ENCODE data around the gene LRRC4B. TPM values are rescaled to one million over a fixed set of nuclear protein-coding genes. Genes with fewer than 3 reads are reported as not detected.

LRRC4B gene
- total and polyA plus RNA-seq, 2 of the 8 experiments (the other 6 are each of a cell fraction or from before 2014, with no cell fraction given) = 13.4 to 21.2 TPM

DNA sequence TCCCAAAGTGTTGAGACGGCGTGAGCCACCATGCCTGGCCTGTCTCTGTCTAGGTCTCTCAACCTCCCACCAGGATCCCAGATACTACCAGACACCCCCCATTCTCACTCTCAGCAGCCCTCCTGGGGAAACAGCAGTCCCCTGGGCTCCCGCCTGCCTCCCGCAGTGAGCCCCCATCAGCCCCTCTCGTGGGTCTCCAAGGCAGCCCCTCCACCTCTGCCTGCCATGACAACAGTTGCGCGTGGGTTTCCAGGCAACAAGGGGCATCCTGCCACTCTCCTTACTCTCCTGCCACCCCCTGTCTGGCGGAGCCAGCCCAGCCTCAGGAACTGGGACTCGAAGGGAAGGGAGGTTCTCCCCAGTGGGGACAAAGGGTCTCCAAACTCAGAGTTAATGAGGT is 5.2 kb downstream of the LRRC4B start:
- Histone ChIP-seq H2BK20ac (ENCODE audit: low read length) (no peak overlapping the region), H3K14ac (ENCODE audit: insufficient read length) (no peak overlapping the region), H2BK12ac (ENCODE audit: low read depth, low read length) (0 out of 2 replicates have a peak overlapping the region, but pooled peaks have one; percentile 84), H3K27ac (ENCODE audit: low read depth, low read length) (no peak overlapping the region), H4K8ac (ENCODE audit: extremely low read depth, insufficient read depth, low read length) (no peak overlapping the region), H2AK5ac (ENCODE audit: low read depth, low read length) (no peak overlapping the region), H3K4ac (replicated peaks; ENCODE audit: insufficient read length, low read depth, low read length) (no peak overlapping the region), H3K79me1 (ENCODE audit: low read depth, low read length) (peaks cover 6% of the 10 kb centered on the region; the same call in 1 of the 2 replicates), H3K18ac (ENCODE audit: extremely low read depth, low read length) (no peak overlapping the region), H3K9ac (replicated peaks in 1 of 4; ENCODE audit: extremely low read depth in 1 of 4, low read depth in 3 of 4, low read length in 3 of 4) (no peak overlapping the region), H3K9me3 (ENCODE audit: insufficient read depth in 2 of 2, low read depth in 1 of 2, low read length in 1 of 2) (no peaks in the 10 kb centered on the region), H3K27me3 (replicated peaks in 1 of 4; ENCODE audit: control insufficient read depth in 3 of 4, extremely low read depth in 1 of 4, insufficient read depth in 3 of 4, low read length in 3 of 4) (peaks cover 5 to 38% (median 36%) of the 10 kb centered on the region in 4 experiments), H3K56ac (replicated peaks; ENCODE audit: insufficient read length, low read depth, low read length) (no peak overlapping the region), H3K23me2 (ENCODE audit: low read depth, low read length) (peaks cover 13% of the 10 kb centered on the region; the same call in 1 of the 2 replicates), H4K91ac (replicated peaks; ENCODE audit: insufficient read length, low read length) (no peak overlapping the region), H4K20me1 (replicated peaks in 1 of 2; ENCODE audit: control insufficient read depth in 1 of 2, insufficient read depth in 2 of 2, low read length in 2 of 2) (peaks cover 6 to 25% of the 10 kb centered on the region in 2 experiments), H2AFZ (ENCODE audit: low read length) (no peak overlapping the region), H3K4me3 (ENCODE audit: extremely low read depth in 1 of 4, insufficient read depth in 2 of 4, low read depth in 3 of 4, low read length in 4 of 4) (no peak overlapping the region), H3K4me1 (replicated peaks in 1 of 4; ENCODE audit: control insufficient read depth in 3 of 4, insufficient read depth in 4 of 4, low read length in 3 of 4) (peaks cover 0 to 33% (median 16%) of the 10 kb centered on the region in 4 experiments; a peak in 6 of 7 replicates), H2BK120ac (replicated peaks; ENCODE audit: low read depth, low read length) (no peak overlapping the region), H3K79me2 (ENCODE audit: control insufficient read depth in 1 of 2, insufficient read depth in 2 of 2, low read length in 2 of 2) (no peaks in the 10 kb centered on the region), H4K5ac (ENCODE audit: insufficient read length, low read depth, low read length) (no peak overlapping the region), H2BK5ac (ENCODE audit: low read depth, low read length) (no peak overlapping the region), H3K36me3 (ENCODE audit: control insufficient read depth in 2 of 4, insufficient read depth in 4 of 4, low read length in 3 of 4) (no peaks in the 10 kb centered on the region), H2BK15ac (ENCODE audit: low read length) (no peak overlapping the region), H3K23ac (ENCODE audit: insufficient read length) (no peak overlapping the region), H3K4me2 (ENCODE audit: insufficient read depth in 1 of 2, low read depth in 2 of 2, low read length in 2 of 2) (no peak overlapping the region)
- no peak for FAIRE-seq
- 83% methylated on average over 9 of the region's 9 CpGs; no CpG with 5 or more reads in 1 of the 2 experiments for WGBS, 2 experiments (ENCODE audit: extremely low coverage in 1 of 2, insufficient coverage in 1 of 2, insufficient read length in 1 of 2, insufficient replicate concordance in 2 of 2, low coverage in 1 of 2, low lambda C conversion rate in 2 of 2, missing lambda C conversion rate in 1 of 2)
- CTCF ChIA-PET (ENCODE audit: partially characterized antibody) = interaction anchor here (1.2 to 10.6 kb wide), 2 partner anchors 9 to 23 kb away, joined by 3 to 269 read pairs; no protein-coding TSS in a partner anchor
- POLR2A ChIA-PET (ENCODE audit: partially characterized antibody) = interaction anchor here (1.0 kb wide), 1 partner anchor 242 kb away, joined by 3 read pairs; no protein-coding TSS in a partner anchor
- no peak for DNase-seq (ENCODE audit: low read depth in 1 of 2, low spot score in 2 of 2)
- no peak for TF ChIP-seq SUZ12 (IDR thresholded peaks at IDR 0.05; ENCODE audit: low read length)
- TF ChIP-seq GTF2F1 (IDR thresholded peaks at IDR 0.05; ENCODE audit: borderline replicate concordance, low read depth, low read length) = no peak
- TF ChIP-seq POLR2AphosphoS5 (IDR thresholded peaks at IDR 0.05; ENCODE audit: low read depth, low read length) = no peak
- TF ChIP-seq NANOG (IDR thresholded peaks at IDR 0.05; ENCODE audit: insufficient read depth, low read depth, low read length, poor library complexity, severe bottlenecking) = no peak
- TF ChIP-seq RNF2 (IDR thresholded peaks at IDR 0.05; ENCODE audit: borderline replicate concordance, low read depth, low read length, missing control alignments, poor library complexity, severe bottlenecking) = no peak
- no peak for TF ChIP-seq TAF7 (optimal IDR thresholded peaks at IDR 0.05; ENCODE audit: borderline replicate concordance, low read depth, low read length)
- TF ChIP-seq ATF2 (IDR thresholded peaks at IDR 0.05; ENCODE audit: low read length) = no peak
- no peak for TF ChIP-seq TBP (IDR thresholded peaks at IDR 0.05; ENCODE audit: low read depth, low read length)
- no peak for TF ChIP-seq SIRT6 (IDR thresholded peaks at IDR 0.05; ENCODE audit: low read length)
- TF ChIP-seq RBBP5 (IDR thresholded peaks at IDR 0.05; ENCODE audit: borderline replicate concordance, low read depth, low read length) = no peak
- no peak for TF ChIP-seq ATF3 (IDR thresholded peaks at IDR 0.05; ENCODE audit: insufficient read depth, low read depth, low read length)
